Activated T-helper 17 cell treated with anti-CD3 and anti-CD28 coated beads, Interleukin-2, amount 50 U/mL, for 72 hours (primary cell): Measurements from ENCODE around the gene FRMD4A. TPM values are rescaled to one million over a fixed set of nuclear protein-coding genes. Genes with fewer than 3 reads are reported as not detected.

Source experiments
- ATAC-seq: fragments of 150-1000 bp; cut with Tn5 transposase; replicated peaks from 2 replicates; pipeline ENCODE4 v1.10.0; 2021; ENCODE audit warnings: mild to moderate bottlenecking, moderate library complexity
- H3K27ac Mint-ChIP-seq: one replicate; pipeline ENCODE4 v1.8.0; 2022; ENCODE audit warnings: mixed read lengths
- H3K27me3 Mint-ChIP-seq: one replicate; pipeline ENCODE4 v1.8.0; 2022; ENCODE audit warnings: mixed read lengths
- H3K36me3 Mint-ChIP-seq: one replicate; pipeline ENCODE4 v1.8.0; 2022; ENCODE audit warnings: low read depth, mild to moderate bottlenecking, mixed read lengths
- H3K4me1 Mint-ChIP-seq: one replicate; pipeline ENCODE4 v1.8.0; 2022; ENCODE audit warnings: mixed read lengths
- H3K4me3 Mint-ChIP-seq: one replicate; pipeline ENCODE4 v1.8.0; 2022; ENCODE audit warnings: mild to moderate bottlenecking, mixed read lengths
- H3K9me3 Mint-ChIP-seq: one replicate; pipeline ENCODE4 v1.8.0; 2022; ENCODE audit warnings: mixed read lengths
- total RNA-seq, 2 donors: library from RNA; stranded (reverse); gene quantifications; one replicate each; pipeline ENCODE4 v1.2.3, GENCODE V29; 2022

Gene FRMD4A
- total RNA-seq, 2 donors from 2014 or later = 0.69 to 2.0 TPM

- H3K4me3 Mint-ChIP-seq = no peak overlapping the region
- no peak for ATAC-seq
Measured at GRCh38 chr10:13827076-13827797, 503.5 kb downstream of the FRMD4A start.

GRCh38 chr10:13823709-13824405 lies 506.9 kb downstream of the FRMD4A start:
- no peak overlapping the region for H3K4me3 Mint-ChIP-seq
- no peaks in the 10 kb centered on the region for H3K36me3 Mint-ChIP-seq
- H3K27ac Mint-ChIP-seq = no peak overlapping the region
- no peaks in the 10 kb centered on the region for H3K27me3 Mint-ChIP-seq
- no peaks in the 10 kb centered on the region for H3K9me3 Mint-ChIP-seq
- ATAC-seq = no peak
- no peaks in the 10 kb centered on the region for H3K4me1 Mint-ChIP-seq

More at GRCh38 chr10:13827076-13827797, 503.5 kb downstream of the FRMD4A start:
- Mint-ChIP-seq H3K27ac (no peak overlapping the region), H3K27me3 (no peaks in the 10 kb centered on the region), H3K36me3 (no peaks in the 10 kb centered on the region), H3K9me3 (no peaks in the 10 kb centered on the region), H3K4me1 (no peaks in the 10 kb centered on the region)

- H3K27me3 Mint-ChIP-seq = no peaks in the 10 kb centered on the region
- no peaks in the 10 kb centered on the region for H3K4me1 Mint-ChIP-seq
- H3K27ac Mint-ChIP-seq = no peak overlapping the region
- ATAC-seq = no peak
- no peaks in the 10 kb centered on the region for H3K36me3 Mint-ChIP-seq
- H3K4me3 Mint-ChIP-seq = no peak overlapping the region
- H3K9me3 Mint-ChIP-seq = peaks cover 4% of the 10 kb centered on the region
Measured at GRCh38 chr10:13823096-13823708, 507.5 kb downstream of the FRMD4A start.

GRCh38 chr10:13822490-13822889 lies 508.2 kb downstream of the FRMD4A start:
- Mint-ChIP-seq H3K4me3 (no peak overlapping the region), H3K36me3 (no peaks in the 10 kb centered on the region), H3K27ac (no peak overlapping the region), H3K9me3 (peaks cover 6% of the 10 kb centered on the region), H3K27me3 (no peaks in the 10 kb centered on the region), H3K4me1 (no peaks in the 10 kb centered on the region)
- ATAC-seq = no peak

GRCh38 chr10:13820964-13821337 lies 509.8 kb downstream of the FRMD4A start:
- Mint-ChIP-seq H3K4me3 (no peak overlapping the region), H3K27ac (no peak overlapping the region), H3K27me3 (no peaks in the 10 kb centered on the region), H3K9me3 (peaks cover 12% of the 10 kb centered on the region), H3K4me1 (no peaks in the 10 kb centered on the region), H3K36me3 (no peaks in the 10 kb centered on the region)
- no peak for ATAC-seq

GRCh38 chr10:13820119-13820963 lies 510.4 kb downstream of the FRMD4A start:
- Mint-ChIP-seq H3K36me3 (no peaks in the 10 kb centered on the region), H3K4me3 (no peak overlapping the region), H3K27ac (no peak overlapping the region), H3K4me1 (no peaks in the 10 kb centered on the region), H3K9me3 (peaks cover 12% of the 10 kb centered on the region), H3K27me3 (no peaks in the 10 kb centered on the region)
- ATAC-seq = peak; percentile 46

GRCh38 chr10:13816195-13816925 lies 514.4 kb downstream of the FRMD4A start:
- ATAC-seq = peak; percentile 59
- no peaks in the 10 kb centered on the region for H3K27me3 Mint-ChIP-seq
- H3K4me1 Mint-ChIP-seq = no peaks in the 10 kb centered on the region
- no peak overlapping the region for H3K27ac Mint-ChIP-seq
- peaks cover 12% of the 10 kb centered on the region for H3K9me3 Mint-ChIP-seq
- H3K4me3 Mint-ChIP-seq = no peak overlapping the region
- H3K36me3 Mint-ChIP-seq = no peaks in the 10 kb centered on the region

- Mint-ChIP-seq H3K27ac (no peak overlapping the region), H3K27me3 (no peaks in the 10 kb centered on the region), H3K9me3 (peaks cover 12% of the 10 kb centered on the region), H3K36me3 (no peaks in the 10 kb centered on the region), H3K4me3 (no peak overlapping the region), H3K4me1 (no peaks in the 10 kb centered on the region)
- peak; percentile 18 for ATAC-seq
Measured at GRCh38 chr10:13815756-13816155, 515.0 kb downstream of the FRMD4A start.

GRCh38 chr10:13813550-13813949 lies 517.2 kb downstream of the FRMD4A start:
- ATAC-seq = no peak
- Mint-ChIP-seq H3K27ac (no peak overlapping the region), H3K27me3 (no peaks in the 10 kb centered on the region), H3K4me1 (no peaks in the 10 kb centered on the region), H3K4me3 (no peak overlapping the region), H3K9me3 (peaks cover 12% of the 10 kb centered on the region), H3K36me3 (no peaks in the 10 kb centered on the region)

GRCh38 chr10:13812804-13813203 lies 517.9 kb downstream of the FRMD4A start:
- Mint-ChIP-seq H3K27me3 (no peaks in the 10 kb centered on the region), H3K27ac (no peak overlapping the region), H3K4me3 (no peak overlapping the region), H3K9me3 (peaks cover 8% of the 10 kb centered on the region), H3K36me3 (no peaks in the 10 kb centered on the region), H3K4me1 (no peaks in the 10 kb centered on the region)
- no peak for ATAC-seq

- no peak overlapping the region for H3K27ac Mint-ChIP-seq
- no peak for ATAC-seq
- H3K4me1 Mint-ChIP-seq = no peaks in the 10 kb centered on the region
- H3K4me3 Mint-ChIP-seq = no peak overlapping the region
- H3K27me3 Mint-ChIP-seq = no peaks in the 10 kb centered on the region
- H3K9me3 Mint-ChIP-seq = no peaks in the 10 kb centered on the region
- no peaks in the 10 kb centered on the region for H3K36me3 Mint-ChIP-seq
Measured at GRCh38 chr10:13810568-13810967, 520.2 kb downstream of the FRMD4A start.

- no peak overlapping the region for H3K4me3 Mint-ChIP-seq
- no peaks in the 10 kb centered on the region for H3K9me3 Mint-ChIP-seq
- no peaks in the 10 kb centered on the region for H3K36me3 Mint-ChIP-seq
- ATAC-seq = no peak
- H3K4me1 Mint-ChIP-seq = no peaks in the 10 kb centered on the region
- H3K27ac Mint-ChIP-seq = no peak overlapping the region
- no peaks in the 10 kb centered on the region for H3K27me3 Mint-ChIP-seq
Measured at GRCh38 chr10:13809427-13809826, 521.3 kb downstream of the FRMD4A start.

GRCh38 chr10:13808556-13809391 lies 522.0 kb downstream of the FRMD4A start:
- H3K4me1 Mint-ChIP-seq = no peaks in the 10 kb centered on the region
- no peak overlapping the region for H3K27ac Mint-ChIP-seq
- no peaks in the 10 kb centered on the region for H3K36me3 Mint-ChIP-seq
- H3K4me3 Mint-ChIP-seq = no peak overlapping the region
- ATAC-seq = no peak
- H3K9me3 Mint-ChIP-seq = no peaks in the 10 kb centered on the region
- no peaks in the 10 kb centered on the region for H3K27me3 Mint-ChIP-seq
